ENCODE data around the gene B3GAT2. TPM values are rescaled to one million over a fixed set of nuclear protein-coding genes. Genes with fewer than 3 reads are reported as not detected.

B3GAT2 gene
- total RNA-seq, 2 donors from 2014 or later = 0.09 to 0.91 TPM

DNA sequence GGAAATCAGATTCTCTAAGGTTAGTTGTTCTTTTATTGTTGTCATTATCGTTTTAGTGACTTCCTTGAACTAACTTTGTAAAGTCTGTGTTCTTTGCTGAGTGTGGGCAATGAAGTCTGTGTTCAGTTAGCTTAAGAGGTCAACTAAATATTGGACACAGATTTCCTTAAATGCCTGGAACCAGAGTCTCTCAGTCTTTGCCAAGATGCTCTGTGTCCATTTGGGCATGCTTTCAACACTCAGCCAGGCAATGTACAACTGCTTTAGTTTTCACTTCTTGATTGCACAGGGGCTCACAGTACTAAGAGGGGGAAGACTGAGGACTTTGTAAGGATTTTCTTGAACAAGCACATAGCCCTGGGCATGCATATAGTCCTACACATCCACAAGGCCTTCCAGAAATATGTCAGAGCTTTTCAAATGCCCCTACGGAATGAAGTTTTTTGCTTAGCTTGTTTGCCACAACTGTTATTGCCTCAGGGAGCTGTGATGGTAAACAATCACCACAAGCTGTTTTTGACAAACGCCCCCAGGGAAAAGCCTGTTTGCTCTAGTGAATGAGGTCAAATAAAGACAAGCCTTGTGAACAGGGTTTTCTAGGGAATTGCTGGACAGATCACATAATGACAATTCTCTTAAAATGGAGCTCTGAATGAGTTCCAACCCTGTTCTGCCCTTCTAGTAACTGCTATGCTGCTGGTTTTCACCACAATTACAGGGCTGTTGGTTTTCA lies 82.5 kb downstream of the B3GAT2 start:
- Histone ChIP-seq H3K36me3 (no peaks in the 10 kb centered on the region), H3K4me3 (no peak overlapping the region), H3K27me3 (replicated peaks; ENCODE audit: insufficient read depth) (no peaks in the 10 kb centered on the region), H3K4me1 (replicated peaks) (no peaks in the 10 kb centered on the region), H3K9me3 (no peaks in the 10 kb centered on the region), H3K27ac (no peak overlapping the region)
- WGBS = 32% methylated on average over 3 of the region's 3 CpGs
- TF ChIP-seq, protein P1, sequence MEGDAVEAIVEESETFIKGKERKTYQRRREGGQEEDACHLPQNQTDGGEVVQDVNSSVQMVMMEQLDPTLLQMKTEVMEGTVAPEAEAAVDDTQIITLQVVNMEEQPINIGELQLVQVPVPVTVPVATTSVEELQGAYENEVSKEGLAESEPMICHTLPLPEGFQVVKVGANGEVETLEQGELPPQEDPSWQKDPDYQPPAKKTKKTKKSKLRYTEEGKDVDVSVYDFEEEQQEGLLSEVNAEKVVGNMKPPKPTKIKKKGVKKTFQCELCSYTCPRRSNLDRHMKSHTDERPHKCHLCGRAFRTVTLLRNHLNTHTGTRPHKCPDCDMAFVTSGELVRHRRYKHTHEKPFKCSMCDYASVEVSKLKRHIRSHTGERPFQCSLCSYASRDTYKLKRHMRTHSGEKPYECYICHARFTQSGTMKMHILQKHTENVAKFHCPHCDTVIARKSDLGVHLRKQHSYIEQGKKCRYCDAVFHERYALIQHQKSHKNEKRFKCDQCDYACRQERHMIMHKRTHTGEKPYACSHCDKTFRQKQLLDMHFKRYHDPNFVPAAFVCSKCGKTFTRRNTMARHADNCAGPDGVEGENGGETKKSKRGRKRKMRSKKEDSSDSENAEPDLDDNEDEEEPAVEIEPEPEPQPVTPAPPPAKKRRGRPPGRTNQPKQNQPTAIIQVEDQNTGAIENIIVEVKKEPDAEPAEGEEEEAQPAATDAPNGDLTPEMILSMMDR (IDR thresholded peaks at IDR 0.05) = no peak
- TF ChIP-seq POLR2AphosphoS5 (IDR thresholded peaks at IDR 0.05) = no peak
- no peak for TF ChIP-seq POLR2A (IDR thresholded peaks at IDR 0.05)
- no peak for DNase-seq (ENCODE audit: low spot score)
- intact Hi-C loops (cut with DNase I) = no loop called here

DNA sequence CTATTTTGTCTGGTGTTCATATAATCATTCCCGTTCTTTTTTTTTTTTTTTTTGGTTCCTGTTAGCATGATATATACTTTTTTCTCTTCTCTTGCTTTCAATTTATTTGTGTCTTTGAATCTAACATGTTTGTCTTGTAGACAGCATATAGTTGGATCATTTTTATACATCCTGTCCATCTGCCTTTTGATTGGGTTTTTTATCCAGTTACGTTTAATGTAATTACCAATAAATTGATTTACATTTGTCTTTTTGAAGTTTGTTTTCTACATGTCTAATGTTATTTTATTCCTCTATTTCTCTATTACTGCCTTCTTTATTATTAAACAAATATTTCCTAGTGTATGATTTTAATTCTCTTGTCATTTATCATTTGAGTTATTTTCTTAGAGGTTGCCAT lies 84.4 kb downstream of the B3GAT2 start:
- DNase-seq (ENCODE audit: low spot score) = no peak
- intact Hi-C loops (cut with DNase I) = no loop called here
- TF ChIP-seq, protein P1 (IDR thresholded peaks at IDR 0.05) = no peak
- TF ChIP-seq POLR2A (IDR thresholded peaks at IDR 0.05) = no peak
- TF ChIP-seq POLR2AphosphoS5 (IDR thresholded peaks at IDR 0.05) = no peak
- no peaks in the 10 kb centered on the region for H3K27me3 ChIP-seq (replicated peaks; ENCODE audit: insufficient read depth)
- no peak overlapping the region for H3K27ac ChIP-seq
- 95% methylated on average over 2 of the region's 2 CpGs for WGBS
- no peaks in the 10 kb centered on the region for H3K4me1 ChIP-seq (replicated peaks)
- no peaks in the 10 kb centered on the region for H3K36me3 ChIP-seq
- H3K9me3 ChIP-seq = no peaks in the 10 kb centered on the region
- H3K4me3 ChIP-seq = no peak overlapping the region

DNA sequence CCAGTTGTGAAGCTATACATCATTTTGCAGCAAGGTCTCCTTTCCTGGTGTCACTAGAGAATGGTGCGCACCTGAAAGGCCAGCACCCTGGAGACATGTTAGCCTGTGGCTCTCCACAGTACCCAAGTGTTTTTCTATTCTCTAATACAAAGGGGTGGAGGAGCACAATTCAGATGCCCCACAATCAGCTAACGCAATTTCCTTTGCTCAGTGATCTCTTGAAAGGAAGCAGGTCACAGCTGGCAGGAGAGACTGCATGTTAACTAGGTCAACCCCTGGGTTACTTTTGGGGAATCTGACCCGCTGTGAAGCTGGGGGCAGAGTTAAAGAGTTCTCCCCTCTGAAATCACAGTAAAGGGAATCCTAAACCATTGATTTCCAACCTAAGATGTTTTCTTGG lies 92.5 kb downstream of the B3GAT2 start:
- Histone ChIP-seq H3K27me3 (replicated peaks; ENCODE audit: insufficient read depth) (no peaks in the 10 kb centered on the region), H3K9me3 (no peaks in the 10 kb centered on the region), H3K27ac (no peak overlapping the region), H3K36me3 (no peaks in the 10 kb centered on the region), H3K4me3 (no peak overlapping the region), H3K4me1 (replicated peaks) (no peaks in the 10 kb centered on the region)
- TF ChIP-seq POLR2A (IDR thresholded peaks at IDR 0.05) = no peak
- no peak for TF ChIP-seq POLR2AphosphoS5 (IDR thresholded peaks at IDR 0.05)
- TF ChIP-seq, protein P1 (IDR thresholded peaks at IDR 0.05) = no peak
- DNase-seq (ENCODE audit: low spot score) = no peak
- WGBS = 72% methylated on average over 3 of the region's 3 CpGs
- intact Hi-C loops (cut with DNase I) = no loop called here

DNA sequence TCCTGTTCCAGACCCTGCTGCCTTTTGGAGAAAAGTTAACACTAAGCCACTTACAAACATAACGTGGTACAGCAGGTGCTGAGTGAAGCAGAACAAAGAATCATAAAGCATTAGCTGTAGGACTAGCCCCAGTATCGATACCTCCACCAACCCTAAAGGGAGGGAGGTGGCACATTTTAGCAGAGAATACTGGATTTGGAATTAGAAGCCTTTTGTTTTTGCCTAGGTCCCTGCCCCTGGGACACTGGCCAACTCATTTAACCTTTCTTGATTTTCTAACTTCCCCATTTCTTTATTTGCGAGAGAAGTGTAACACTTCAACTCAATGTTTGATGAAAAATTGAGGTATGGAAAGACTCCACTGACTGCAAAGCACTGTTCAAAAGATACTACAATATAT lies 93.5 kb downstream of the B3GAT2 start:
- TF ChIP-seq, protein P1 (IDR thresholded peaks at IDR 0.05) = no peak
- TF ChIP-seq POLR2A (IDR thresholded peaks at IDR 0.05) (no peak), POLR2AphosphoS5 (IDR thresholded peaks at IDR 0.05) (no peak)
- H3K9me3 ChIP-seq = no peaks in the 10 kb centered on the region
- no peak overlapping the region for H3K27ac ChIP-seq
- no peaks in the 10 kb centered on the region for H3K27me3 ChIP-seq (replicated peaks; ENCODE audit: insufficient read depth)
- no peak overlapping the region for H3K4me3 ChIP-seq
- 74% methylated on average over 3 of the region's 3 CpGs for WGBS
- H3K4me1 ChIP-seq (replicated peaks) = no peaks in the 10 kb centered on the region
- H3K36me3 ChIP-seq = no peaks in the 10 kb centered on the region
- no peak for DNase-seq (ENCODE audit: low spot score)
- intact Hi-C loops (cut with DNase I) = no loop called here

DNA sequence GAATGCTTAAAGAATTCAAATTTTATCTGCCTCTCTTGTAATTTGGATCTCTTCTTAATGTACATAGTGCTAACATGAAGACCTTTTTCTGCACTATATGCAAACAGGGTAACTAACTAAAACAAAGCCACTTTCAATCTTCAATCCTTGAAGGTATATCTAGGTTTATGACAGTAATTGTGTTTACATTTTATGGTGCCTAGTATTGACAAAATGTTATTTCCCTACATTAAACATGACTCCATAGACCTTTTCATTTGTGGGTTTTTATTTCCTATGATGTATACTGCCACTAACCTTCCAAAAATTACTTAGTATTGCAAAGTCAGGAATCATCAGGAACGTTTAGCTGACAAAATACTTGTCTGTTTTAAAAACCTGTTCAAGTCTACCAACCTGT lies 95.9 kb downstream of the B3GAT2 start:
- H3K4me3 ChIP-seq = no peak overlapping the region
- no peaks in the 10 kb centered on the region for H3K27me3 ChIP-seq (replicated peaks; ENCODE audit: insufficient read depth)
- H3K36me3 ChIP-seq = no peaks in the 10 kb centered on the region
- DNase-seq (ENCODE audit: low spot score) = no peak
- intact Hi-C loops (cut with DNase I) = no loop called here
- no peaks in the 10 kb centered on the region for H3K4me1 ChIP-seq (replicated peaks)
- TF ChIP-seq POLR2A (IDR thresholded peaks at IDR 0.05) (no peak), POLR2AphosphoS5 (IDR thresholded peaks at IDR 0.05) (no peak)
- H3K9me3 ChIP-seq = no peaks in the 10 kb centered on the region
- 72% methylated on average over 1 of the region's 1 CpG for WGBS
- no peak overlapping the region for H3K27ac ChIP-seq

Data from prostate gland (tissue), 2 donors.